Measurements from ENCODE around the gene SIX1.

- TF ChIP-seq CTCF (conservative IDR thresholded peaks at IDR 0.05; ENCODE audit: low read length) (no peak), EZH2phosphoT487 (IDR thresholded peaks at IDR 0.05; ENCODE audit: borderline replicate concordance) (no peak)
Measured at GRCh38 chr14:60642270-60643140, 6.8 kb downstream of the SIX1 start.

All from Loucy (cell line).